Endometrium (tissue), 2 donors: ENCODE measurements around the gene SMU1.

Source experiments
- FAIRE-seq: peaks from 2 replicates; lab custom pipeline; 2012; peaks lifted over from hg19 to GRCh38; lab: Jason Lieb, UNC
- donor health status: control.
- donor health status: control.

SMU1 gene

GRCh38 chr9:33044677-33045282 lies 31.7 kb downstream of the SMU1 start:
- no peak for FAIRE-seq

- no peak for FAIRE-seq
Measured at GRCh38 chr9:33044162-33044673, 32.3 kb downstream of the SMU1 start.

- FAIRE-seq, result no peak
Measured at GRCh38 chr9:33043671-33044070, 32.8 kb downstream of the SMU1 start.

- no peak for FAIRE-seq
Measured at GRCh38 chr9:33042473-33042872, 34.0 kb downstream of the SMU1 start.

- no peak for FAIRE-seq
Measured at GRCh38 chr9:33041432-33042188, 34.9 kb downstream of the SMU1 start.

GRCh38 chr9:33040792-33041431 lies 35.6 kb downstream of the SMU1 start:
- no peak for FAIRE-seq

- FAIRE-seq, result no peak
Measured at GRCh38 chr9:33032865-33033264, 43.6 kb downstream of the SMU1 start.

- no peak for FAIRE-seq
Measured at GRCh38 chr9:33032292-33032691, 44.2 kb downstream of the SMU1 start.

- no peak for FAIRE-seq
Measured at GRCh38 chr9:33030285-33030684, 46.2 kb downstream of the SMU1 start.

- no peak for FAIRE-seq
Measured at GRCh38 chr9:33029231-33029786, 47.2 kb downstream of the SMU1 start.

GRCh38 chr9:33025572-33026342 lies 50.7 kb downstream of the SMU1 start:
- FAIRE-seq, result no peak

- no peak for FAIRE-seq
Measured at GRCh38 chr9:33024966-33025571, 51.4 kb downstream of the SMU1 start, which contains the start of gene DNAJA1. Gene DNAJA1, plus strand, starts transcription at chr9:33025273. Its CDS starts 1,212 bp downstream, at chr9:33026485.

- FAIRE-seq, result no peak
Measured at GRCh38 chr9:33024126-33024965, 52.1 kb downstream of the SMU1 start.

GRCh38 chr9:33023661-33024060 lies 52.8 kb downstream of the SMU1 start:
- FAIRE-seq, result no peak

GRCh38 chr9:33022755-33023154 lies 53.7 kb downstream of the SMU1 start:
- FAIRE-seq, result no peak

- no peak for FAIRE-seq
Measured at GRCh38 chr9:33022303-33022702, 54.2 kb downstream of the SMU1 start.

- no peak for FAIRE-seq
Measured at GRCh38 chr9:33019797-33020196, 56.7 kb downstream of the SMU1 start.

GRCh38 chr9:33017283-33018041 lies 59.0 kb downstream of the SMU1 start:
- no peak for FAIRE-seq

- no peak for FAIRE-seq
Measured at GRCh38 chr9:33014665-33015014, 61.8 kb downstream of the SMU1 start.
